GM12875 (cell line): ENCODE results near the gene LMAN2L.

Experiments used
- H3K4me3 ChIP-seq: one replicate; pipeline ENCODE4 v1.5.1; 2011; ENCODE audit warnings: low read depth, low read length, control low read depth
- TF ChIP-seq, protein P1 (sequence below): IDR thresholded peaks from 2 replicates; pipeline ENCODE4 v1.5.1; 2011; ENCODE audit warnings: low read depth, mild to moderate bottlenecking, control low read depth, inconsistent platforms, low read length, moderate library complexity, borderline replicate concordance; ENCODE audit not compliant: insufficient read depth

The LMAN2L gene

DNA sequence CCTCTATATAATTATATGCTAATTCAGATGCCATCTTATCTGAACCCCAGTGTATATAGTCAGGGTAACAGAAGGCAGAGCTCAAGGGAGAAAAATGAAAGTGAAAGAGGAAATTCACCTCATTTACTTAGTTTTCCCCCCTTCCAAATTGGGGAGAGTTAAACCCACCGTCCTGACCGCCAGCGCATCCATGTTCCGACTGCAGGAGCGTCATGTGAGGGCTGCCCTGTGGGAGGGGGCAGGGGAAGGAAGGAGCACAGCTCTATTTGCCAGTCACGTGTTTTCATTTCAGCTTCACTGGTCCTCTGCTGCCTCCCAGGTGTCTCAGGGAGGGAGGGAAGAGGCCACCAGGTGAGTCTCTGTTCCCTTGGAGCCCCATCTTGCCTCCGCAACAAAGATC, 34.1 kb upstream of the LMAN2L start:
- H3K4me3 ChIP-seq: peak overlapping the region; percentile 28
- TF ChIP-seq, protein P1, sequence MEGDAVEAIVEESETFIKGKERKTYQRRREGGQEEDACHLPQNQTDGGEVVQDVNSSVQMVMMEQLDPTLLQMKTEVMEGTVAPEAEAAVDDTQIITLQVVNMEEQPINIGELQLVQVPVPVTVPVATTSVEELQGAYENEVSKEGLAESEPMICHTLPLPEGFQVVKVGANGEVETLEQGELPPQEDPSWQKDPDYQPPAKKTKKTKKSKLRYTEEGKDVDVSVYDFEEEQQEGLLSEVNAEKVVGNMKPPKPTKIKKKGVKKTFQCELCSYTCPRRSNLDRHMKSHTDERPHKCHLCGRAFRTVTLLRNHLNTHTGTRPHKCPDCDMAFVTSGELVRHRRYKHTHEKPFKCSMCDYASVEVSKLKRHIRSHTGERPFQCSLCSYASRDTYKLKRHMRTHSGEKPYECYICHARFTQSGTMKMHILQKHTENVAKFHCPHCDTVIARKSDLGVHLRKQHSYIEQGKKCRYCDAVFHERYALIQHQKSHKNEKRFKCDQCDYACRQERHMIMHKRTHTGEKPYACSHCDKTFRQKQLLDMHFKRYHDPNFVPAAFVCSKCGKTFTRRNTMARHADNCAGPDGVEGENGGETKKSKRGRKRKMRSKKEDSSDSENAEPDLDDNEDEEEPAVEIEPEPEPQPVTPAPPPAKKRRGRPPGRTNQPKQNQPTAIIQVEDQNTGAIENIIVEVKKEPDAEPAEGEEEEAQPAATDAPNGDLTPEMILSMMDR: no peak

DNA sequence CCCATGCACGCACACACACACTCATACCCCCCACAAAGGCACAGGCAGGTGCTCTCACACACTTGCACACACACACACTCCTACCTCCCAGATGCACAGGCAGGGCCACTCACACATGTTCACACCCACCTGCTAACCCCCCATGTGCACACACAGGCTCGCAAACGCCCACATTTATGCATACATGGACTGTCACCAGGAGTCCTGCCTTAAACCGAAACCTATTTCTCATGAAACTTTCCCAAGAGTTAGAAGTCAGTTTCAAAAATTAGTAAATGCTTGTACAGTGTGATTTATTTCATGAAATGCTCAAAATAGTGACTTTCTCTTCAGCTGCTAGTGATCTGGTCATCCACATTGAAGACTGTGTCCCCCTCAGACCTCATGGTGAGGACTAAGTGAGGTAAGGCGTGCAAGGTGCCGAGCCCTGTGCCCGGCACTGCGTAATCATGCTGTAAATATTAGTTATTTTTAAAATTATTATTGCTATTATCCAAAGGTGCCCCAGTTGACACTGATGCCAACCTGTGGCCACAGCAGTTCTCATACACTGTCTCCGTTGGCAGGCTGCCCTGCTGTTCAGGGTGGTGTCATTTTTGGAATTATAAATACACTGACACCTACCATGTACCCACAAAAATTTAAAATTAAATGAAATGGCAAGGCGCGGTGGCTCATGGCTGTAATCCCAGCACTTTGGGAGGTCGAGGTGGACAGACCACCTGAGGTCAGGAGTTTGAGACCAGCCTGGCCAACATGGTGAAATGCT, 33.2 kb upstream of the LMAN2L start:
- TF ChIP-seq, protein P1: no peak
- no peak overlapping the region for H3K4me3 ChIP-seq

DNA sequence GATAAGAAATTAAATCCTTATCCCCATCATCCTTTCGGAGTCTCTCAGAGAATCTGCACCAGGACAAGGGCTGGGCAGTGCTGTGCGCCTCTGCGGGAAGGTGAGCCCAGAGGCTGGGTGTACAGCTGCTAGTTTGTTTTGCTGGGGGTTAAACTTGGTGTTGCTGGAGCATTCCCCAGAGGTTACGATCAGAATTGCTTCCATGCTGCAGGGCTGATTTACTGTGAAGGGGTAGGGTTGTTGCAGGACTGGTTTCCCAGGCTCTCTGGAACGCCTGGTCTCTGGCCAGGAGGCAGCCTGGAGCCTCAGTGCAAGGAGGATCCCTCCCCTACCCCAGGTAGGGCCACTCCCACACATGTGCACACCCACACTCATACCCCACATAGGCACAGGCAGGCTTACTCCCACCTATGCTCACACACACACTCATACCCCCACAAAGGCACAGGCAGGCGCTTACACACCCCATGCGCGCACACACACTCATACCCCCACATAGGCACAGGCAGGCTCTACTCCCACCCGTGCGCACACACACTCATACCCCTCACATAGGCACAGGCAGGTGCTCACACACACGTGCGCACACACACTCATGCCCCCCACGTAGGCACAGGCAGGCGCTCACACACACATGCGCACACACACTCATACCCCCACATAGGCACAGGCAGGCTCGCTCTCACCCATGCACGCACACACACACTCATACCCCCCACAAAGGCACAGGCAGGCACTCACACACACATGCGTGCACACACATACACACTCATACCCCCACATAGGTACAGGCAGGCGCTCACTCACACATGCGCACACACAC, 32.1 kb upstream of the LMAN2L start:
- no peak overlapping the region for H3K4me3 ChIP-seq
- TF ChIP-seq, protein P1: no peak

DNA sequence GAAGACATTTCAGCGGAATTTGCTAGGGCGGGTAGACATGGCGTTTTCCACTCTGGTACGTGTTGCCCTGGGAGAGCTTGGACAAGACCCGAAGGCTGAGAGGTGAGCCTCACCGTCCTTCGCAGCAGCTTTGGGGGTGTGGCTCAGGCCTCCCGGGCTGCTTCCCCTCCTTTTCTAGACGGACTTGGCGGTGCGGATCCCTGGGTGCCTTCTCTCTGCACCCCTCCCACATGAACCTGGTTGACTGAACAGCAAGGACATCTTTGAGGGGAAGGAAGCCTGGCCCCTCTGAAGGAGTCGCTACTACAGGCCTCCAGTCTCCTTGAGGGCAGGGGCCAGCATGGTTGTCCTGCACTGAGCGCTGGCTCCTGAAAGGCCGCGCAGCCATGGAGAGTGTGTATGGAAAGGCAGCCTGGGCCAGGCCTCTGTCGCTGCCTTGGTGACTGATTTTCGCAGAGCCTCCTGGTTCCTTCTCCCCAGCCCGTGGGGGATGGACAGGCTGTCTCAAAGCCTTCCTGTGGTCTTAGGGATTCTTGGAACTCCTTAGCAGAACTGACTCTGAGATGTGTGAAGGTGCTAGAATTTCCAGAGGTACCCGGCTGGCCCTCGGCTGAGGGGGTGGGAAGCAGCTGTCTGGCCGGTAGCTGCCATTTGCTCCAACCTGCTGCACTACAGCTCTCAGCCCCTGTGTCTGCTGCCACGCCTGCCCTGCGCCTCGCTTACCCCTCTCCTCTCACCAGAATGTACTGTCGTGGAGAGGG, 30.8 kb upstream of the LMAN2L start:
- no peak overlapping the region for H3K4me3 ChIP-seq
- TF ChIP-seq, protein P1: no peak

DNA sequence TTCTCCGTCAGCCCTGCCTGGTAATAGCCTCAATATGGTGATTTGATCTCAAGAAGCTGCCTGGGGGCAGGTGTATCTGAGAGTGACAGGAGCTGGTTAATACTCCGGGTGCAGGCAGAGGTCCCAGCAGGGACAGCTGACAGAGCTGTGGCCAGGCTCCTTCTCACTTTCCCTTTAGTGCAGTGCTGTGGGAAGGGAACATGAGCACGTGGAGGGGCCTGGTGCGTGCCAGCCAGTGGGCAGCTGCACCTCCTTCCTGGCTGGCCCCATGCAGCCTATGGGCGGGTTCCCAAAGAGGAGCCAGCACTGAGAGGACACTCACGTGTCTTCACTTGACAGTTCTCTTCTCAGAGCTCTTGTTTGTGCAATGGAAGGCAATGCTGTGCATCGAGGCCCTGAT, 29.9 kb upstream of the LMAN2L start:
- TF ChIP-seq, protein P1: no peak
- H3K4me3 ChIP-seq: no peak overlapping the region

DNA sequence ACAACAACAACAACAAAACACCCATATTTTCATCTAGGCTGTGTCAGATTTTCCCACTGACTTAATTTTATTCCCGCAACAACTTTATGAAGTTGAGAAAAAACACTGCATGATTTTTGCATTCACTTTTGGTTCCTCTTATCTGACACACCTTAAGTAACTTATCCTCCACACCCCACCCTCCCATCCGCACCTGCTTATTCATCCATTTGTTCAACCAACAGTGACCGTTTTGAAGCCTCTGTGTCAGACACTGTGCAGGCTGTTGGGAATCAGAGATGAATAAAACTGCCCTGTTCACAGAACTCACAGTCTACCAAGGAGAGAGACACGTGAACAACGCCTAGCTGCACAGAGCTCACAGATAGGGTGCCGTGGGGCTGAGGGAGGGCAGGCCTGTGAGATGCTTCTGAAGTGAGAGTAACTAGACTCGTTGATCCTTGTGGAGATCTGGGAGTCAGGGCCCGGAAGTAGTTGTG, 28.3 kb upstream of the LMAN2L start:
- H3K4me3 ChIP-seq: no peak overlapping the region
- TF ChIP-seq, protein P1: no peak
